Upper lobe of left lung (tissue), 6 donors: ENCODE measurements around the gene CREB1. TPM values are rescaled to one million over a fixed set of nuclear protein-coding genes. Genes with fewer than 3 reads are reported as not detected.

ENCODE experiments used
- ATAC-seq, 2 donors: fragments of 200-7000 bp; cut with Tn5 transposase; one replicate each; pipeline ENCODE4 v1.9.1; 2022; ENCODE audit warnings: mild to moderate bottlenecking in 2 of 2, moderate library complexity in 2 of 2; ENCODE audit not compliant: low FRiP score in 2 of 2
- DNase-seq, 2 donors: peaks; one replicate each; pipeline ENCODE4 v3.0.0-alpha.2; 2019 to 2020
- H3K27ac ChIP-seq, 4 donors: fragments of 200-600 bp; sonication (generic); one replicate each; pipeline ENCODE4 v1.5.1; 2016 to 2019
- H3K27me3 ChIP-seq, 4 donors: fragments of 200-600 bp; sonication (generic); one replicate each; pipeline ENCODE4 v1.5.1; 2017 to 2019
- H3K36me3 ChIP-seq, 4 donors: fragments of 200-600 bp; sonication (generic); one replicate each; pipeline ENCODE4 v1.5.1; 2016 to 2019
- H3K4me1 ChIP-seq, 4 donors: fragments of 200-600 bp; sonication (generic); one replicate each; pipeline ENCODE4 v1.5.1; 2018 to 2019
- H3K4me3 ChIP-seq, 4 donors: fragments of 200-600 bp; sonication (generic); one replicate each; pipeline ENCODE4 v1.5.1; 2017 to 2019; ENCODE audit warnings: mild to moderate bottlenecking in 2 of 4, moderate library complexity in 1 of 4
- H3K9me3 ChIP-seq, 4 donors: fragments of 200-600 bp; sonication (generic); one replicate each; pipeline ENCODE4 v1.5.1; 2018 to 2019
- EP300 ChIP-seq, 4 donors: sonication (generic); formaldehyde crosslinking; IDR thresholded peaks; one replicate each; pipeline ENCODE4 v1.5.1; 2017; ENCODE audit warnings: antibody characterized with exemption in 4 of 4, control low read depth in 2 of 4
- POLR2A ChIP-seq, 4 donors: fragments of 450-650 bp; IDR thresholded peaks; one replicate each; pipeline ENCODE4 v1.5.1; 2016 to 2017; ENCODE audit warnings: antibody characterized with exemption in 4 of 4, mild to moderate bottlenecking in 2 of 4
- POLR2AphosphoS5 ChIP-seq, 2 donors: sonication (generic); formaldehyde crosslinking; IDR thresholded peaks; one replicate each; pipeline ENCODE4 v1.5.1; 2017; ENCODE audit warnings: antibody characterized with exemption in 2 of 2
- WGBS, 2 donors: methylation state at CpG; one replicate each; pipeline ENCODE4 v1.1.5; 2017 to 2018; 5-methylcytosine and 5-hydroxymethylcytosine counted together
- total RNA-seq, 6 donors: library from RNA; depleted of rRNA in 4 of 6; stranded (reverse); fragments of >200 nt in 4 of 6; gene quantifications; one replicate each; pipeline versions ENCODE4 v1.1.0 to v1.2.1, GENCODE V29; 2016 to 2021
- TF ChIP-seq, protein P1 (sequence below), 6 experiments: fragments of 450-650 bp in 4 of 6; fragments of 200-600 bp in 2 of 6; sonication (generic) in 2 of 6; IDR thresholded peaks; one replicate each; pipeline ENCODE4 v1.5.1; 2016 to 2019; ENCODE audit warnings: antibody characterized with exemption in 6 of 6
- donor health status: DM: no; HTN: no; CAD: no; lungs with moderate emphysema.
- donor health status: DM: no; HTN: yes; CAD: no; lungs with severe emphysema.

Gene CREB1
- total RNA-seq, 6 donors from 2014 or later: 15.7 to 75.5 (median 41.8) TPM

DNA sequence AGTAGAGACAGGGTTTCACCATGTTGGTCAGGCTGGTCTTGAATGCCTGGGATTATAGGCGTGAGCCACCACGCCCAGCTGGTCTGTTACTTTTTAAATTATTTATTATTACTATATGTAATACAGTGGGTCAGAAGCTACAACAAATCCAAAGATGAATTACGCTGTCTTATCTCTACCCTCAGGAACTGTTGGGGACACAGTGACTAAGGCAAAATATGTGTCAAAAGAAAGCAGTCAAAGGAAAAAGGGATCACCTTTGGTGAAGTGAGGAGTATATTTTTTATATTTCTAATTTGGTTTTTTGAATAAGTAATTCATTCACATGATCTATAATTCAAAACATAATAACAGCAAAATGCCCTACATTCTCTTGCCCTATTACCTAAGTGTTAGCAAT lies 4.7 kb downstream of the CREB1 start:
- WGBS, 2 donors: 82 to 87% methylated on average over 3 of the region's 3 CpGs
- H3K27ac ChIP-seq: peak overlapping the region in 2 of 4 donors; percentile 72 to 100

DNA sequence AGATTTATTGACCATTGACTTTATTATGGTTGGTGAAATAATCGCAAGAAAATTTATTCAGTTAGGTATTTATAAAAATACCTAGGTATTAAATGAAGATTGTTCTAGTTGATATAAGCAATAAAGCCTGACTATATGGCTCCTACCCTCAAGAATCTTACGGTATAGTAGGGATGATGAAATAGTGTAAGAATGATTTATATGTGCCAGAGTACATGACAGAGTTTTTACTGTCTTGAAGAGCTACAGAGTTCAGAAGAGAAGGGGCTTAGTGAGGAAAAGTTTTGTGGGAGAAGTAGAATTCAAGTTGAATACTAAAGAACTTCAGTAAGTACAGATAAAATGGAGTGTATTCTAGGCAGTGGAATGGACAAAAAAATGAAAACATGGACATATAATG lies 9.7 kb downstream of the CREB1 start:
- H3K9me3 ChIP-seq: no peaks in the 10 kb centered on the region
- H3K4me1 ChIP-seq: peaks cover 8 to 23% (median 16%) of the 10 kb centered on the region in 4 donors
- ATAC-seq: no peak
- TF ChIP-seq, protein P1, sequence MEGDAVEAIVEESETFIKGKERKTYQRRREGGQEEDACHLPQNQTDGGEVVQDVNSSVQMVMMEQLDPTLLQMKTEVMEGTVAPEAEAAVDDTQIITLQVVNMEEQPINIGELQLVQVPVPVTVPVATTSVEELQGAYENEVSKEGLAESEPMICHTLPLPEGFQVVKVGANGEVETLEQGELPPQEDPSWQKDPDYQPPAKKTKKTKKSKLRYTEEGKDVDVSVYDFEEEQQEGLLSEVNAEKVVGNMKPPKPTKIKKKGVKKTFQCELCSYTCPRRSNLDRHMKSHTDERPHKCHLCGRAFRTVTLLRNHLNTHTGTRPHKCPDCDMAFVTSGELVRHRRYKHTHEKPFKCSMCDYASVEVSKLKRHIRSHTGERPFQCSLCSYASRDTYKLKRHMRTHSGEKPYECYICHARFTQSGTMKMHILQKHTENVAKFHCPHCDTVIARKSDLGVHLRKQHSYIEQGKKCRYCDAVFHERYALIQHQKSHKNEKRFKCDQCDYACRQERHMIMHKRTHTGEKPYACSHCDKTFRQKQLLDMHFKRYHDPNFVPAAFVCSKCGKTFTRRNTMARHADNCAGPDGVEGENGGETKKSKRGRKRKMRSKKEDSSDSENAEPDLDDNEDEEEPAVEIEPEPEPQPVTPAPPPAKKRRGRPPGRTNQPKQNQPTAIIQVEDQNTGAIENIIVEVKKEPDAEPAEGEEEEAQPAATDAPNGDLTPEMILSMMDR (IDR thresholded peaks at IDR 0.05): no peak
- H3K27ac ChIP-seq: no peak overlapping the region
- WGBS, 2 donors: 90% methylated on average over 2 of the region's 2 CpGs
- H3K36me3 ChIP-seq: no peaks in the 10 kb centered on the region
- no peak overlapping the region for H3K4me3 ChIP-seq
- no peak for DNase-seq
- no peaks in the 10 kb centered on the region for H3K27me3 ChIP-seq

More for the DNA sequence above, 4.7 kb downstream of the CREB1 start:
- no peak for TF ChIP-seq POLR2AphosphoS5 (IDR thresholded peaks at IDR 0.05)
- no peak for TF ChIP-seq POLR2A (IDR thresholded peaks at IDR 0.05)
- no peak for TF ChIP-seq EP300 (IDR thresholded peaks at IDR 0.05)
- TF ChIP-seq, protein P1 (IDR thresholded peaks at IDR 0.05): no peak
- no peaks in the 10 kb centered on the region for H3K36me3 ChIP-seq
- H3K9me3 ChIP-seq: no peaks in the 10 kb centered on the region
- no peak overlapping the region for H3K4me3 ChIP-seq
- no peaks in the 10 kb centered on the region for H3K27me3 ChIP-seq
- no peak for DNase-seq
- ATAC-seq: no peak
- H3K4me1 ChIP-seq: peaks cover 40 to 60% (median 45%) of the 10 kb centered on the region in 4 donors

DNA sequence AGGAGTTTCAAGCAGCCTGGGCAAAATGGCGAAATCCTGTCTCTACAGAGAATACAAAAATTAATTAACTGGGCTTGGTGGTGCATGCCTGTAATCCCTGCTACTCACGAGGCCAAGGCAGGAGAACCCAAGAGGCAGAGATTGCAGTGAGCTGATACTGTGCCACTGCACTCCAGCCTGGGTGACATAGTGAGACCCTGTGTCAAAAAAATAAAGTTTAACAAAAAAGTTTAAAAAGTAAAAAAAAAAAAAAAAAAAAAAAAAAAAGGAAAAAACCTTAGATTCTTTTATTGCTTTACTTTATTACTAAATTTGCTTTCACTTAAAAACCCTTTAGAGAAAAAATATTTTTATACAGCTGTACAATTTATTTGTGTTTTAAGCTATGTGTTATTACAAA lies 10.7 kb downstream of the CREB1 start:
- H3K36me3 ChIP-seq: no peaks in the 10 kb centered on the region
- 53 to 97% methylated on average over 2 of the region's 2 CpGs for WGBS, 2 donors
- no peaks in the 10 kb centered on the region for H3K27me3 ChIP-seq
- TF ChIP-seq POLR2A (IDR thresholded peaks at IDR 0.05) (no peak), EP300 (IDR thresholded peaks at IDR 0.05) (no peak), POLR2AphosphoS5 (IDR thresholded peaks at IDR 0.05) (no peak)
- TF ChIP-seq, protein P1 (IDR thresholded peaks at IDR 0.05): no peak
- H3K9me3 ChIP-seq: no peaks in the 10 kb centered on the region
- no peak for DNase-seq
- no peak overlapping the region for H3K4me3 ChIP-seq
- no peak overlapping the region for H3K27ac ChIP-seq
- peaks cover 0 to 14% (median 6%) of the 10 kb centered on the region in 4 donors for H3K4me1 ChIP-seq
- no peak for ATAC-seq

GRCh38 chr2:207541933-207542332 lies 12.2 kb downstream of the CREB1 start:
- TF ChIP-seq EP300 (IDR thresholded peaks at IDR 0.05) (no peak), POLR2A (IDR thresholded peaks at IDR 0.05) (no peak), POLR2AphosphoS5 (IDR thresholded peaks at IDR 0.05) (no peak)
- TF ChIP-seq, protein P1 (IDR thresholded peaks at IDR 0.05): no peak
- no peak for DNase-seq
- Histone ChIP-seq H3K9me3 (no peaks in the 10 kb centered on the region), H3K4me3 (no peak overlapping the region), H3K27ac (no peak overlapping the region), H3K4me1 (peaks cover 0 to 11% (median 5%) of the 10 kb centered on the region in 4 donors), H3K36me3 (no peaks in the 10 kb centered on the region), H3K27me3 (no peaks in the 10 kb centered on the region)
- ATAC-seq: no peak
- 94 to 95% methylated on average over 2 of the region's 2 CpGs for WGBS, 2 donors

GRCh38 chr2:207543272-207543671 lies 13.5 kb downstream of the CREB1 start:
- no peaks in the 10 kb centered on the region for H3K27me3 ChIP-seq
- peaks cover 0 to 18% (median 6%) of the 10 kb centered on the region in 4 donors for H3K4me1 ChIP-seq
- DNase-seq (no peak), ATAC-seq (no peak)
- no peak overlapping the region for H3K27ac ChIP-seq
- no peak overlapping the region for H3K4me3 ChIP-seq
- WGBS, 2 donors: 95 to 97% methylated on average over 3 of the region's 3 CpGs
- no peaks in the 10 kb centered on the region for H3K9me3 ChIP-seq
- TF ChIP-seq EP300 (IDR thresholded peaks at IDR 0.05) (no peak), POLR2A (IDR thresholded peaks at IDR 0.05) (no peak), POLR2AphosphoS5 (IDR thresholded peaks at IDR 0.05) (no peak)
- TF ChIP-seq, protein P1 (IDR thresholded peaks at IDR 0.05): no peak
- H3K36me3 ChIP-seq: no peaks in the 10 kb centered on the region
